CD14-positive monocyte (primary cell): Measurements from ENCODE around the gene WDR49. TPM values are rescaled to one million over a fixed set of nuclear protein-coding genes. Genes with fewer than 3 reads are reported as not detected.

Experiments
- DNase-seq, 3 donors: peaks; one replicate each; pipeline ENCODE4 v3.0.0-alpha.2; 2011 to 2022
- H2AFZ ChIP-seq: 2 replicates; pipeline ENCODE4 v1.6.0; 2012; ENCODE audit warnings: mild to moderate bottlenecking, low read depth, low read length, inconsistent platforms; ENCODE audit not compliant: insufficient read depth, poor library complexity, severe bottlenecking
- H3K27ac ChIP-seq, 2 donors: 1 replicate in 1 of 2; 2 replicates in 1 of 2; pipeline ENCODE4 v1.5.1; 2012 to 2013; ENCODE audit warnings: low read length in 2 of 2, control low read depth in 1 of 2, inconsistent platforms in 1 of 2, low read depth in 1 of 2, mild to moderate bottlenecking in 1 of 2
- H3K27me3 ChIP-seq, 2 donors: one replicate each; pipeline versions ENCODE4 v1.6.0 to v1.6.1; 2011 to 2013; ENCODE audit warnings: low read length in 2 of 2; ENCODE audit not compliant: control insufficient read depth in 2 of 2, insufficient read depth in 2 of 2
- H3K36me3 ChIP-seq, 2 donors: replicated peaks in 1 of 2; 1 replicate in 1 of 2; 2 replicates in 1 of 2; pipeline versions ENCODE4 v1.5.1 to v1.6.1; 2012 to 2013; ENCODE audit warnings: low read length in 2 of 2, control low read depth in 1 of 2, inconsistent platforms in 1 of 2, mild to moderate bottlenecking in 1 of 2; ENCODE audit not compliant: insufficient read depth in 2 of 2, control insufficient read depth in 1 of 2
- H3K4me1 ChIP-seq, 2 donors: 1 replicate in 1 of 2; 2 replicates in 1 of 2; pipeline versions ENCODE4 v1.5.1 to v1.6.1; 2012 to 2013; ENCODE audit warnings: low read length in 2 of 2, control low read depth in 1 of 2, inconsistent platforms in 1 of 2, mild to moderate bottlenecking in 1 of 2, moderate library complexity in 1 of 2; ENCODE audit not compliant: insufficient read depth in 2 of 2, control insufficient read depth in 1 of 2
- H3K4me2 ChIP-seq: replicated peaks from 2 replicates; pipeline ENCODE3; 2012; ENCODE audit warnings: low read length, moderate library complexity, mild to moderate bottlenecking; ENCODE audit not compliant: poor library complexity, severe bottlenecking; ENCODE audit errors: extremely low read depth
- H3K4me3 ChIP-seq, 3 experiments: fragments of 200-600 bp in 1 of 3; sonication (generic) in 1 of 3; replicated peaks in 1 of 3; 1 replicate in 2 of 3; 2 replicates in 1 of 3; pipeline ENCODE4 v1.5.1; 2011 to 2013; ENCODE audit warnings: low read length in 3 of 3, mild to moderate bottlenecking in 3 of 3, control low read depth in 2 of 3, low read depth in 2 of 3, inconsistent platforms in 1 of 3, moderate library complexity in 1 of 3
- H3K79me2 ChIP-seq: 2 replicates; pipeline ENCODE4 v1.6.0; 2012; ENCODE audit warnings: mild to moderate bottlenecking, control low read depth, inconsistent platforms, low read length, moderate library complexity; ENCODE audit not compliant: insufficient read depth
- H3K9ac ChIP-seq: 2 replicates; pipeline ENCODE4 v1.6.0; 2017; ENCODE audit warnings: low read length, mild to moderate bottlenecking; ENCODE audit not compliant: insufficient read depth, poor library complexity, severe bottlenecking
- H3K9me3 ChIP-seq, 2 donors: replicated peaks in 1 of 2; 1 replicate in 1 of 2; 2 replicates in 1 of 2; pipeline versions ENCODE4 v1.5.1 to v1.6.1; 2012 to 2013; ENCODE audit warnings: low read length in 2 of 2, control low read depth in 1 of 2; ENCODE audit not compliant: control insufficient read depth in 1 of 2, insufficient read depth in 1 of 2
- H4K20me1 ChIP-seq: 2 replicates; pipeline ENCODE4 v1.6.0; 2012; ENCODE audit warnings: mild to moderate bottlenecking, low read length, control low read depth, moderate library complexity; ENCODE audit not compliant: insufficient read depth
- H3K27ac Mint-ChIP-seq, 7 donors: one replicate each; pipeline ENCODE4 v1.8.0; 2020; ENCODE audit warnings: mild to moderate bottlenecking in 7 of 7, mixed read lengths in 7 of 7, moderate library complexity in 6 of 7, inconsistent platforms in 2 of 7
- H3K27me3 Mint-ChIP-seq, 3 donors: one replicate each; pipeline ENCODE4 v1.8.0; 2021 to 2022; ENCODE audit warnings: low read depth in 3 of 3, mild to moderate bottlenecking in 3 of 3, mixed read lengths in 3 of 3, moderate library complexity in 3 of 3, inconsistent platforms in 1 of 3
- H3K36me3 Mint-ChIP-seq, 2 donors: one replicate each; pipeline ENCODE4 v1.8.0; 2020; ENCODE audit warnings: mixed read lengths in 2 of 2, inconsistent platforms in 1 of 2, mild to moderate bottlenecking in 1 of 2
- H3K4me1 Mint-ChIP-seq: one replicate; pipeline ENCODE4 v1.8.0; 2020; ENCODE audit warnings: mild to moderate bottlenecking, mixed read lengths
- H3K4me3 Mint-ChIP-seq, 2 donors: one replicate each; pipeline ENCODE4 v1.8.0; 2020; ENCODE audit warnings: mild to moderate bottlenecking in 2 of 2, mixed read lengths in 2 of 2, moderate library complexity in 1 of 2
- H3K9me3 Mint-ChIP-seq, 7 donors: one replicate each; pipeline ENCODE4 v1.8.0; 2020 to 2022; ENCODE audit warnings: mixed read lengths in 7 of 7, mild to moderate bottlenecking in 6 of 7, moderate library complexity in 6 of 7, inconsistent platforms in 2 of 7
- CTCF ChIP-seq: fragments of 200-600 bp; IDR thresholded peaks from one replicate; pipeline ENCODE4 v1.8.0; 2022; ENCODE audit warnings: antibody characterized with exemption, mild to moderate bottlenecking
- WGBS: methylation state at CpG from one replicate; pipeline ENCODE4 v1.1.5; 2013; ENCODE audit warnings: missing lambda C conversion rate; ENCODE audit not compliant: insufficient coverage; 5-methylcytosine and 5-hydroxymethylcytosine counted together
- intact Hi-C, 2 donors: fragments of 100-400 bp; cut with micrococcal nuclease; formaldehyde crosslinking; loops; one replicate each; pipeline versions ENCODE4 v1.15.0 to v1.15.1; 2023
- polyA plus RNA-seq, 3 donors: library from polyadenylated mRNA; depleted of rRNA in 1 of 3; unstranded in 2 of 3; stranded (reverse) in 1 of 3; fragments of 300-500 nt in 2 of 3; fragments of >200 nt in 1 of 3; fragmentation: Illumina TruSeq in 2 of 3; gene quantifications; 1 replicate in 2 of 3; 2 replicates in 1 of 3; pipeline ENCODE4 v1.2.3, GENCODE V29; 2012 to 2021

The WDR49 gene
- polyA plus RNA-seq, 3 donors: 1.1 to 5.0 (median 4.2) TPM

GRCh38 chr3:167507954-167508353, 145.8 kb downstream of the WDR49 start:
- no peak for TF ChIP-seq CTCF
- no peaks in the 10 kb centered on the region for H3K79me2 ChIP-seq
- WGBS: no CpG with 5 or more reads among the region's 1 CpG
- no peak overlapping the region for H3K4me2 ChIP-seq
- no peak overlapping the region for H3K9ac ChIP-seq
- peaks cover 8 to 30% of the 10 kb centered on the region in 2 donors for H3K36me3 Mint-ChIP-seq
- peak overlapping the region in 1 of 2 donors; percentile 29 for H3K27ac ChIP-seq
- no peaks in the 10 kb centered on the region for H3K9me3 ChIP-seq
- intact Hi-C loops: no loop called here
- peak in 1 of 3 donors; percentile 8 for DNase-seq
- peaks cover 6 to 10% of the 10 kb centered on the region in 2 donors for H3K4me1 ChIP-seq
- peaks cover 11% of the 10 kb centered on the region for H3K4me1 Mint-ChIP-seq
- H3K27me3 Mint-ChIP-seq: no peaks in the 10 kb centered on the region
- no peaks in the 10 kb centered on the region for H4K20me1 ChIP-seq
- H3K4me3 Mint-ChIP-seq: no peak overlapping the region
- H2AFZ ChIP-seq: no peak overlapping the region
- no peaks in the 10 kb centered on the region for H3K36me3 ChIP-seq
- H3K4me3 ChIP-seq: no peak overlapping the region
- H3K27ac Mint-ChIP-seq: no peak overlapping the region
- peaks cover 0 to 6% (median 3%) of the 10 kb centered on the region in 7 donors for H3K9me3 Mint-ChIP-seq
- no peaks in the 10 kb centered on the region for H3K27me3 ChIP-seq

DNA sequence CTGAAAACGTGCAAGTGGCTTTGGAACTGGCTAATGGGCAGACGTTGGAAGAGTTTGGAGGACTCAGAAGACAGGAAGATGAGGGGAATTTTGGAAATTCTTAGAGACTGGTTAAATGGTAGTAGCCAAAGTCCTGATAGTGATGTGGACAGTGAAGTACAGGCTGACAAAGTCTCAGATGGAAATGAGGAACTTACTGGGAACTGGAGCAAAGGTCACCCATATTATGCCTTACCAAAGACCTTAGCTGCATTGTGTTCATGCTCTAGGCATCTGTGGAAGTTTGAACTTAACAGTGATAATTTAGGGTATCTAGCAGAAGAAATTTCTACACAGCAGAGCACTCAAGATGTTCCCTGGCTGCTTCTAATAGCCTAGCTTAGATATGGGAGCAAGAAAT, 151.3 kb downstream of the WDR49 start:
- Histone ChIP-seq H3K9me3 (no peaks in the 10 kb centered on the region), H3K9ac (no peak overlapping the region), H3K27me3 (no peaks in the 10 kb centered on the region), H3K4me1 (peaks cover 14 to 16% of the 10 kb centered on the region in 2 donors), H3K4me3 (no peak overlapping the region), H3K79me2 (no peaks in the 10 kb centered on the region), H3K27ac (peak overlapping the region in 1 of 2 donors; percentile 30), H2AFZ (peak overlapping the region; percentile 32), H4K20me1 (no peaks in the 10 kb centered on the region), H3K4me2 (no peak overlapping the region), H3K36me3 (no peaks in the 10 kb centered on the region)
- intact Hi-C loops: no loop called here
- WGBS: 100% methylated on average over 2 of the region's 2 CpGs
- H3K27ac Mint-ChIP-seq: peak overlapping the region in 2 of 7 donors; percentile 66 to 76
- DNase-seq: peak; percentile 18 to 63 (median 51)
- H3K36me3 Mint-ChIP-seq: peaks cover 6 to 19% of the 10 kb centered on the region in 2 donors
- peaks cover 0 to 2% (median 0%) of the 10 kb centered on the region in 3 donors for H3K27me3 Mint-ChIP-seq
- peaks cover 0 to 6% (median 3%) of the 10 kb centered on the region in 7 donors for H3K9me3 Mint-ChIP-seq
- H3K4me3 Mint-ChIP-seq: peak overlapping the region in 1 of 2 donors; percentile 44
- no peak for TF ChIP-seq CTCF
- peaks cover 20% of the 10 kb centered on the region for H3K4me1 Mint-ChIP-seq
